Chondrocyte (in vitro differentiated cells): ENCODE results near the gene HECTD1. TPM values are rescaled to one million over a fixed set of nuclear protein-coding genes. Genes with fewer than 3 reads are reported as not detected.
"Not testable (repeated sequence)": the region's sequence is repeated elsewhere in the genome, so short reads cannot be mapped to it uniquely, and the experiment has no call there.

Experiments used
- DNase-seq: peaks from one replicate; pipeline ENCODE4 v3.0.0; 2021; ENCODE audit warnings: mixed read lengths, low spot score
- H3K27ac Mint-ChIP-seq: one replicate; pipeline ENCODE4 v1.8.0; 2021; ENCODE audit warnings: mild to moderate bottlenecking, moderate library complexity, mixed read lengths; ENCODE audit not compliant: unreplicated experiment
- H3K27me3 Mint-ChIP-seq: 2 replicates; pipeline ENCODE4 v1.8.0; 2021; ENCODE audit warnings: low read depth, mixed read lengths
- H3K36me3 Mint-ChIP-seq: 2 replicates; pipeline ENCODE4 v1.8.0; 2021; ENCODE audit warnings: low read depth, mixed read lengths
- H3K4me1 Mint-ChIP-seq: 2 replicates; pipeline ENCODE4 v1.8.0; 2021; ENCODE audit warnings: low read depth, mild to moderate bottlenecking, mixed read lengths
- H3K4me3 Mint-ChIP-seq: one replicate; pipeline ENCODE4 v1.8.0; 2021; ENCODE audit warnings: mild to moderate bottlenecking, moderate library complexity, mixed read lengths; ENCODE audit not compliant: unreplicated experiment
- H3K9me3 Mint-ChIP-seq: 2 replicates; pipeline ENCODE4 v1.8.0; 2021; ENCODE audit warnings: low read depth, mixed read lengths
- CTCF ChIP-seq: fragments of 200-600 bp; sonication (generic); IDR thresholded peaks from 2 replicates; pipeline ENCODE4 v1.5.0; 2021; ENCODE audit warnings: antibody characterized with exemption, mild to moderate bottlenecking, moderate library complexity
- total RNA-seq: library from RNA; stranded (reverse); gene quantifications from 3 replicates; pipeline ENCODE4 v1.2.1, GENCODE V29; 2021

Gene HECTD1
- total RNA-seq, 1 donor from 2014 or later: 142 TPM

- DNase-seq: no peak
- no peaks in the 10 kb centered on the region for H3K9me3 Mint-ChIP-seq
- no peaks in the 10 kb centered on the region for H3K36me3 Mint-ChIP-seq
- H3K27me3 Mint-ChIP-seq: no peaks in the 10 kb centered on the region
- TF ChIP-seq CTCF: no peak
- H3K4me1 Mint-ChIP-seq: no peaks in the 10 kb centered on the region
- no peak overlapping the region for H3K4me3 Mint-ChIP-seq
- H3K27ac Mint-ChIP-seq: no peak overlapping the region
Observed at GRCh38 chr14:31253746-31254471, 46.3 kb upstream of the HECTD1 start.

GRCh38 chr14:31252865-31253264 is 45.3 kb upstream of the HECTD1 start:
- H3K27ac Mint-ChIP-seq: no peak overlapping the region
- no peak for DNase-seq
- no peak overlapping the region for H3K4me3 Mint-ChIP-seq
- H3K27me3 Mint-ChIP-seq: no peaks in the 10 kb centered on the region
- H3K9me3 Mint-ChIP-seq: no peaks in the 10 kb centered on the region
- no peak for TF ChIP-seq CTCF
- H3K4me1 Mint-ChIP-seq: no peaks in the 10 kb centered on the region
- H3K36me3 Mint-ChIP-seq: no peaks in the 10 kb centered on the region

GRCh38 chr14:31251028-31251958 is 43.7 kb upstream of the HECTD1 start:
- H3K4me1 Mint-ChIP-seq: no peaks in the 10 kb centered on the region
- no peak for TF ChIP-seq CTCF
- DNase-seq: no peak
- no peak overlapping the region for H3K27ac Mint-ChIP-seq
- H3K36me3 Mint-ChIP-seq: no peaks in the 10 kb centered on the region
- no peaks in the 10 kb centered on the region for H3K9me3 Mint-ChIP-seq
- H3K27me3 Mint-ChIP-seq: no peaks in the 10 kb centered on the region
- no peak overlapping the region for H3K4me3 Mint-ChIP-seq

- H3K4me1 Mint-ChIP-seq: peaks cover 11% of the 10 kb centered on the region
- no peak overlapping the region for H3K4me3 Mint-ChIP-seq
- TF ChIP-seq CTCF: no peak
- DNase-seq: no peak
- no peak overlapping the region for H3K27ac Mint-ChIP-seq
- H3K27me3 Mint-ChIP-seq: no peaks in the 10 kb centered on the region
- H3K9me3 Mint-ChIP-seq: no peaks in the 10 kb centered on the region
- no peaks in the 10 kb centered on the region for H3K36me3 Mint-ChIP-seq
Observed at GRCh38 chr14:31244626-31245025, 37.0 kb upstream of the HECTD1 start.

GRCh38 chr14:31243860-31244259 is 36.3 kb upstream of the HECTD1 start:
- H3K27ac Mint-ChIP-seq: no peak overlapping the region
- TF ChIP-seq CTCF: no peak
- H3K4me1 Mint-ChIP-seq: peaks cover 11% of the 10 kb centered on the region
- no peaks in the 10 kb centered on the region for H3K9me3 Mint-ChIP-seq
- DNase-seq: no peak
- H3K36me3 Mint-ChIP-seq: no peaks in the 10 kb centered on the region
- H3K4me3 Mint-ChIP-seq: no peak overlapping the region
- H3K27me3 Mint-ChIP-seq: no peaks in the 10 kb centered on the region

GRCh38 chr14:31242161-31242940 is 34.8 kb upstream of the HECTD1 start:
- not testable (repeated sequence) for DNase-seq
- peak overlapping the region; percentile 42 for H3K27ac Mint-ChIP-seq

More at GRCh38 chr14:31242161-31242940, 34.8 kb upstream of the HECTD1 start:
- Mint-ChIP-seq H3K4me3 (peak overlapping the region; percentile 27), H3K4me1 (peaks cover 11% of the 10 kb centered on the region)
- H3K27me3 Mint-ChIP-seq, H3K36me3 Mint-ChIP-seq, H3K9me3 Mint-ChIP-seq: not testable (repeated sequence)
